Ovary (tissue), 3 donors: ENCODE results near the gene DAAM2.

Source experiments
- CTCF ChIP-seq, 3 donors: fragments of 450-650 bp in 2 of 3; fragments of 200-600 bp in 1 of 3; IDR thresholded peaks; one replicate each; pipeline versions ENCODE4 v1.5.1 to v1.8.0; 2016 to 2022; ENCODE audit warnings: antibody characterized with exemption in 3 of 3, mild to moderate bottlenecking in 1 of 3
- EP300 ChIP-seq: sonication (generic); formaldehyde crosslinking; IDR thresholded peaks from one replicate; pipeline ENCODE4 v1.6.1; 2017; ENCODE audit warnings: antibody characterized with exemption
- POLR2A ChIP-seq: fragments of 450-650 bp; IDR thresholded peaks from one replicate; pipeline ENCODE4 v1.6.1; 2017; ENCODE audit warnings: antibody characterized with exemption, mild to moderate bottlenecking, moderate library complexity
- donor health status: DM: no; HTN: no; CAD: no.

- TF ChIP-seq POLR2A (no peak), CTCF (IDR thresholded peaks at IDR 0.05) (no peak), EP300 (no peak)
Observed at GRCh38 chr6:39831701-39832100, 39.5 kb downstream of the DAAM2 start.
